Upper lobe of right lung (tissue), 1 donor: ENCODE results near the gene KDM4C. TPM values are rescaled to one million over a fixed set of nuclear protein-coding genes. Genes with fewer than 3 reads are reported as not detected.
"Not testable (repeated sequence)": the region's sequence is repeated elsewhere in the genome, so short reads cannot be mapped to it uniquely, and the experiment has no call there.

Experiments
- ATAC-seq: fragments of 200-7000 bp; cut with Tn5 transposase; one replicate; pipeline ENCODE4 v1.9.1; 2020; ENCODE audit warnings: mild to moderate bottlenecking, moderate library complexity
- DNase-seq: peaks from one replicate; pipeline ENCODE4 v3.0.0-alpha.2; 2020
- H3K27ac ChIP-seq: fragments of 200-600 bp; one replicate; pipeline ENCODE4 v1.8.0; 2022
- H3K27me3 ChIP-seq: fragments of 200-600 bp; one replicate; pipeline ENCODE4 v1.8.0; 2022; ENCODE audit warnings: mild to moderate bottlenecking
- H3K36me3 ChIP-seq: fragments of 200-600 bp; one replicate; pipeline ENCODE4 v1.8.0; 2022
- H3K4me1 ChIP-seq: fragments of 200-600 bp; one replicate; pipeline ENCODE4 v1.8.0; 2022
- H3K4me3 ChIP-seq: fragments of 200-600 bp; one replicate; pipeline ENCODE4 v1.8.0; 2022; ENCODE audit warnings: mild to moderate bottlenecking
- H3K9me3 ChIP-seq: fragments of 200-600 bp; one replicate; pipeline ENCODE4 v1.8.0; 2022
- intact Hi-C: fragments of 100-400 bp; cut with DNase I; formaldehyde crosslinking; loops from one replicate; pipeline ENCODE4 v1.11.0; 2022
- total RNA-seq: library from RNA; stranded (reverse); fragmentation: NEBNext Ultra II Directional; extraction: Animal tissue kit (Norgen Biotek cat#: 25700); gene quantifications from one replicate; pipeline ENCODE4 v1.2.1, GENCODE V29; 2021
- TF ChIP-seq, protein P1 (sequence below): fragments of 200-600 bp; IDR thresholded peaks from one replicate; pipeline ENCODE4 v1.8.0; 2022; ENCODE audit warnings: antibody characterized with exemption
- donor health status: DM: no; HTN: yes; CAD: no; lungs with severe emphysema.

Gene KDM4C
- total RNA-seq, 1 donor from 2014 or later, result 37.2 TPM

DNA sequence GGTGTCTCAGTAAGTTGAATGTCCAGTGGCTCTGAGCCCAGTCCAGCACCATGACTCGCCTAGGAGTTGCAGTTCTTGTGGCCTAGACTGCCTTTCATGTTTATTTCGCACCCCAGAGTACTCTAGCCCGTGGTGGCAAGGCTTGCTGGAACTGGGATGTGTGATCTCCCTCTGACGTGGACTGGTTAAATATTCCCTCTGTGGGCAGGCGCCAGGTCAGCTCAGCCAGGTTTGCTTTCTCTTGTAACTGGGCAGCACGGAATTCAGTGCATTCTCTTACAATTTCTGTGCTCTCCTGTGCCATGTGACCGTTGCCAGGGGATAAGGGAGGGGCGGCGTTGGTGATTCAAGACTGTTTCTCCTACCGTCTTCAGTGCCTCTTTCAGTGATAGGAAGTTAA is 270.8 kb downstream of the KDM4C start:
- no peaks in the 10 kb centered on the region for H3K36me3 ChIP-seq
- H3K9me3 ChIP-seq, result no peaks in the 10 kb centered on the region
- TF ChIP-seq, protein P1, sequence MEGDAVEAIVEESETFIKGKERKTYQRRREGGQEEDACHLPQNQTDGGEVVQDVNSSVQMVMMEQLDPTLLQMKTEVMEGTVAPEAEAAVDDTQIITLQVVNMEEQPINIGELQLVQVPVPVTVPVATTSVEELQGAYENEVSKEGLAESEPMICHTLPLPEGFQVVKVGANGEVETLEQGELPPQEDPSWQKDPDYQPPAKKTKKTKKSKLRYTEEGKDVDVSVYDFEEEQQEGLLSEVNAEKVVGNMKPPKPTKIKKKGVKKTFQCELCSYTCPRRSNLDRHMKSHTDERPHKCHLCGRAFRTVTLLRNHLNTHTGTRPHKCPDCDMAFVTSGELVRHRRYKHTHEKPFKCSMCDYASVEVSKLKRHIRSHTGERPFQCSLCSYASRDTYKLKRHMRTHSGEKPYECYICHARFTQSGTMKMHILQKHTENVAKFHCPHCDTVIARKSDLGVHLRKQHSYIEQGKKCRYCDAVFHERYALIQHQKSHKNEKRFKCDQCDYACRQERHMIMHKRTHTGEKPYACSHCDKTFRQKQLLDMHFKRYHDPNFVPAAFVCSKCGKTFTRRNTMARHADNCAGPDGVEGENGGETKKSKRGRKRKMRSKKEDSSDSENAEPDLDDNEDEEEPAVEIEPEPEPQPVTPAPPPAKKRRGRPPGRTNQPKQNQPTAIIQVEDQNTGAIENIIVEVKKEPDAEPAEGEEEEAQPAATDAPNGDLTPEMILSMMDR, result no peak
- H3K4me3 ChIP-seq, result no peak overlapping the region
- ATAC-seq (no peak), DNase-seq (no peak)
- no peaks in the 10 kb centered on the region for H3K4me1 ChIP-seq
- H3K27ac ChIP-seq, result no peak overlapping the region
- intact Hi-C loops, result no loop called here
- no peaks in the 10 kb centered on the region for H3K27me3 ChIP-seq

DNA sequence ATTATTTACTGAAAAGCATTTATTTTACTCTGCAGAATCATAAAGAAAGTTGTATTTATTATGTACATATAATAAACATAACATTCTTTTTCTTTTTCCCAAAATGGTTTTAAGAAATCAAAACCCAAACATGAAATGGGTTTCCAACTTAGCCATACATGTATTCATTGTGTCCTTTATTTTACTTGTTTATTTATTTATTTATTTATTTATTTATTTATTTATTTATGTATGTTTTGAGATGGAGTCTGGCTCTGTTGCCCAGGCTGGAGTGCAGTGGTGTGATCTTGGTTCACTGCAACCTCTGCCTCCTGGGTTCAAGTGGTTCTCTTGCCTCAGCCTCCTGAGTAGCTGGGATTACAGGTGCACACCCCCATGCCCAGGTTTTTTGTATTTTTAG is 273.2 kb downstream of the KDM4C start:
- ATAC-seq, H3K36me3 ChIP-seq, H3K4me3 ChIP-seq, H3K9me3 ChIP-seq, H3K27ac ChIP-seq, H3K4me1 ChIP-seq, H3K27me3 ChIP-seq, DNase-seq, intact Hi-C loops: not testable (repeated sequence)

DNA sequence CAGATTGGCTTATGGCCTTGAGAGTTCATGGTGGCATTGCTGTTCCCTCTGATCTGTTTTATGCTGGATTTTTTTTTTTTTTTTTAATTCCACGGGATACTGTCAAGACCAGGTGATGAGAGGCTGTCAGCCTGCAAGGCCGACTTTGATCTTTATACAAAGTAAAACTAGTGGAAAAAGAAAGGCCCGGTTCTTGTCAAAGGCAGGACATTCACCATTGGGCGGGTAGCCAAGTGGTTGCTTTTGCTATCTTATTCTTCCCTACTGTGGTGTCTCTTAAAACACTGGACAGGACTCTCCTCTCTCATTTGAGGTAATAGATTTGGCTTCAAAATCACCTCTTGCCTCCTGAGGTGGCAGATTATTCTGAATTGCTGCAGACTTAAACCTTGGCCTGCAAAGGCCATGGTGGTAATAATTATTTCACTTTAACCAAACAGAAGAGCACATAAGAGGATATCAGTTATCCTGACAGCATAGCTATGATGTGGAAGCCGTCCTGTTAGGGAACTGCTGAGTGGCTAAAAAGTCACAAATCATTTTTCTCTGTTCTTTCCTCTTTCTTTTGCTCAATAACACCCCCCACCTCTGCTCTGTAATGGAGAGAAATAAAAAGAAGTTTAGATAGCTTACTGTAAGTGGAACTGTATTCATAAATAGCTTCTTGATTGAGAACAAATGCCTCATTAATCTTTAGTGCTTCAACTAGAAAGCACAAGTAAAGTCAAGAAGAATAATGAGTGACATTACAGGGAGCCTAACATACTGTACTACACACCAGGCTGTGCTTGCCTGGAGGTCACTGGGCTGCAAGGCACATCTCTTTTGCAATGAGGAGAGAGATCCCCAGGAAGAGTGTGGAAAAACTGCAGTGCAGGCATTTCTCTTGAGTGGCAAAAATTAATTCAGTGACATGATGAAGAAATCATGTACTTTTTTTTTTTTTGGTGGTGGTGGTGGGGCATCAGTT is 275.6 kb downstream of the KDM4C start:
- H3K4me1 ChIP-seq, result no peaks in the 10 kb centered on the region
- no peaks in the 10 kb centered on the region for H3K27me3 ChIP-seq
- H3K4me3 ChIP-seq, result no peak overlapping the region
- TF ChIP-seq, protein P1, result no peak
- no peak for ATAC-seq
- no peaks in the 10 kb centered on the region for H3K9me3 ChIP-seq
- no peak overlapping the region for H3K27ac ChIP-seq
- intact Hi-C loops, result no loop called here
- no peaks in the 10 kb centered on the region for H3K36me3 ChIP-seq
- DNase-seq, result no peak

DNA sequence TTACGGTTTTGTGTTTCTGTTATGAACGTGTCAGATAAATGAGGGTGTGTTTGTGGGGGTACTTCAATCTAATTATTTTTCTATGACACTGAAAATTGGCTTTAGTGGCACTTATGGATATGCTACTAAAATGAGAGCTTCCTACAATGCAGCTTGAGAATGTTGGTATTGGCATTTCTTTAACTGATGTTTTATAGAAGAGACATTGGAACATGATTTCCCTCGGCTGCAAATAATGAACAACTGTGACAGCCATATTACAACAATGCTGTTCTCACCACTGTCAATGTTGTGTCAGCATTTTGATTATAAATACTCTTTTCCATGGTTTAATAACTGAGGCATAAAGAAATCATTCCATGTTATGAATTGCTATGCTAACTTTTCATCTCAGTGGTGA is 279.4 kb downstream of the KDM4C start:
- H3K4me3 ChIP-seq, result no peak overlapping the region
- no peaks in the 10 kb centered on the region for H3K27me3 ChIP-seq
- TF ChIP-seq, protein P1, result no peak
- no peak for DNase-seq
- H3K36me3 ChIP-seq, result no peaks in the 10 kb centered on the region
- H3K9me3 ChIP-seq, result no peaks in the 10 kb centered on the region
- H3K27ac ChIP-seq, result no peak overlapping the region
- H3K4me1 ChIP-seq, result no peaks in the 10 kb centered on the region
- intact Hi-C loops, result no loop called here
- ATAC-seq, result no peak

DNA sequence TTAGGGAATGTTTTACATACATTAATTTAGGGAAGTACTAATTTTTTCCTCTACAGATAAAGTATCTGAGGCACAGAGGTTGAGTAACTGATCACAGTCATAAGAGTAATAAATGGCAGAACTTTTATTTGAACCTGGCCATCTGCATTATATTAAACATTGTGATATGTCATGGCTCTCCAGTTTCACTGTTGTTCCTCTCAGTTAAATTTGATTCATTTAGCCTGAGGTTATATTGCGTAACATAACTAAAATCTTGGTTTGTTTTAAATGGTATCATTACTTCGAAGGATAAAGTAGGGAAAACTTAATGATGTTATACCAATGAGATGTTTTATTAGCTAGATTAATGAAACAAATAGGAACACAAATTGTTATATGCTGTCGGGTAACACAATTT is 284.4 kb downstream of the KDM4C start:
- ATAC-seq (no peak), DNase-seq (no peak)
- TF ChIP-seq, protein P1, result no peak
- Histone ChIP-seq H3K4me3 (no peak overlapping the region), H3K4me1 (no peaks in the 10 kb centered on the region), H3K9me3 (no peaks in the 10 kb centered on the region), H3K36me3 (peaks cover 12% of the 10 kb centered on the region), H3K27ac (no peak overlapping the region), H3K27me3 (no peaks in the 10 kb centered on the region)
- intact Hi-C loops, result no loop called here

DNA sequence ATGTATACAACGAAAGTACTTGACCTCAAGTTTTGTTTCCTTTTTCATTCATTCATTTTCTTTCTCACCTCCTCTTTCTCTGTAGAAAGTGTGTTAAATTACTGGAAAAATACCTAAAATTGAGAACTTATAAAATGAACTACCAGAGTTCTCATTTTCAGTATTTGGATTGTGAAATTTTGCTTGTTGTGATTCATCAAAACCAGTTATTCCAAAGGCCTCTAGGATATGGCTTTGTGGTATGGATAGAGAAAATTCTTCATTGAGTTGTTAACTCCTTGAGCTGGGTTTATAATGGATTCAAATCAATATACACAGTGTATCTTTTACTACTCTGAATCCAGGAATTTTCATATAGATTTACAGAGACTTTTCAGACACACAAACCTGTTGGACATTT is 287.6 kb downstream of the KDM4C start:
- TF ChIP-seq, protein P1, result no peak
- no peaks in the 10 kb centered on the region for H3K9me3 ChIP-seq
- ATAC-seq (no peak), DNase-seq (no peak)
- H3K4me1 ChIP-seq, result no peaks in the 10 kb centered on the region
- no peaks in the 10 kb centered on the region for H3K27me3 ChIP-seq
- H3K27ac ChIP-seq, result no peak overlapping the region
- intact Hi-C loops, result no loop called here
- no peak overlapping the region for H3K4me3 ChIP-seq
- peaks cover 42% of the 10 kb centered on the region for H3K36me3 ChIP-seq
